Pancreas (tissue), 10 donors: ENCODE measurements around the gene RRN3. TPM values are rescaled to one million over a fixed set of nuclear protein-coding genes. Genes with fewer than 3 reads are reported as not detected.
A peak's percentile ranks its signal among the peaks of the same experiment; 100 is the strongest.
"Not testable (repeated sequence)": the region's sequence is repeated elsewhere in the genome, so short reads cannot be mapped to it uniquely, and the experiment has no call there.

Experiments used
- ATAC-seq, 4 donors: fragments of 200-7000 bp; cut with Tn5 transposase; one replicate each; pipeline versions ENCODE4 v1.8.0 to v1.9.1; 2020; ENCODE audit warnings: mild to moderate bottlenecking in 4 of 4, moderate library complexity in 4 of 4
- DNase-seq, 6 donors: peaks; one replicate each; pipeline ENCODE4 v3.0.0-alpha.2; 2020
- FAIRE-seq: peaks from 2 replicates; lab custom pipeline; 2012; peaks lifted over from hg19 to GRCh38; lab: Jason Lieb, UNC
- H3K27ac ChIP-seq, 4 donors: fragments of 200-600 bp; sonication (generic); 1 replicate in 3 of 4; 2 replicates in 1 of 4; pipeline versions ENCODE4 v1.5.0 to v1.8.0; 2020
- H3K27me3 ChIP-seq, 4 donors: fragments of 200-600 bp; one replicate each; pipeline ENCODE4 v1.8.0; 2021
- H3K36me3 ChIP-seq, 3 donors: fragments of 200-600 bp; sonication (generic) in 1 of 3; one replicate each; pipeline versions ENCODE4 v1.5.0 to v1.8.0; 2020 to 2021
- H3K4me1 ChIP-seq, 3 donors: fragments of 200-600 bp; one replicate each; pipeline ENCODE4 v1.8.0; 2021
- H3K4me3 ChIP-seq, 4 donors: fragments of 200-600 bp; sonication (generic) in 2 of 4; one replicate each; pipeline versions ENCODE4 v1.5.0 to v1.8.0; 2020 to 2021
- H3K9me3 ChIP-seq, 4 donors: fragments of 200-600 bp; one replicate each; pipeline ENCODE4 v1.8.0; 2021
- CTCF ChIP-seq, 4 donors: fragments of 200-600 bp; sonication (generic) in 3 of 4; IDR thresholded peaks; one replicate each; pipeline versions ENCODE4 v1.5.0 to v1.8.0; 2021; ENCODE audit warnings: antibody characterized with exemption in 4 of 4
- WGBS, 2 donors: extraction: QIAGEN DNeasy Blood & Tissue Kit; methylation state at CpG; one replicate each; pipeline ENCODE4 v1.1.7; 2013; 5-methylcytosine and 5-hydroxymethylcytosine counted together
- intact Hi-C, 3 donors: fragments of 100-400 bp; cut with DNase I; formaldehyde crosslinking; loops; one replicate each; pipeline versions ENCODE4 v1.11.1 to v1.14.2; 2022
- polyA plus RNA-seq, 2 donors: library from polyadenylated mRNA; stranded (reverse); fragments of 200-250 nt; gene quantifications; one replicate each; pipeline ENCODE4 v1.2.3, GENCODE V29; 2013
- total RNA-seq, 6 donors: library from RNA; stranded (reverse); fragmentation: NEBNext Ultra II Directional in 4 of 6; extraction: Animal tissue kit (Norgen Biotek cat#: 25700) in 4 of 6; gene quantifications; one replicate each; pipeline versions ENCODE4 v1.2.1 to v1.2.4, GENCODE V29; 2021 to 2023
- donor health status: healthy with polysubstance abuse.
- donor health status: DM: no; HTN: no; CAD: no; lungs with moderate emphysema.
- donor health status: DM: no; HTN: no; CAD: no.
- donor health status: control.
- donor health status: control.
- donor health status: Bipolar disorder and iron deficiency.
- donor health status: DM: yes; HTN: yes; CAD: no.
- donor health status: DM: no; HTN: no; CAD: no.
- donor health status: DM: no; HTN: no; CAD: no.
- donor health status: DM: yes; HTN: yes; CAD: no.

The RRN3 gene
- 10 to 100 TPM in 4 of 6 donors, 1 to 10 TPM in 2; 7.1 to 12.1 (median 10.6) TPM for total RNA-seq
- polyA plus RNA-seq = 10 to 100 TPM in 1 of 2 donors, 1 to 10 TPM in 1; 6.2 to 12.7 TPM

- intact Hi-C loops, H3K36me3 ChIP-seq, H3K4me1 ChIP-seq, H3K27me3 ChIP-seq, H3K9me3 ChIP-seq, FAIRE-seq: not testable (repeated sequence)
- 2 to 3% methylated on average over 51 to 56 of the region's 56 CpGs for WGBS, 2 donors
- Histone ChIP-seq H3K27ac (peak within 1 kb of the TSS; percentile 40 to 64 (median 50)), H3K4me3 (peak within 1 kb of the TSS; percentile 24 to 59 (median 52))
- DNase-seq = peak; percentile 90 to 97 (median 94)
- ATAC-seq = peak; percentile 100
These were observed at the start of gene RRN3 for GRCh38 chr16:15093955-15094827. TSS of gene RRN3 (minus strand) at chr16:15094272. CDS start at chr16:15094233, 39 bp downstream.

GRCh38 chr16:15143601-15144091 is 49.6 kb upstream of the RRN3 start:
- H3K9me3 ChIP-seq, FAIRE-seq, H3K27ac ChIP-seq, H3K36me3 ChIP-seq, intact Hi-C loops, ATAC-seq, H3K4me1 ChIP-seq, H3K4me3 ChIP-seq, H3K27me3 ChIP-seq: not testable (repeated sequence)
- 73 to 78% methylated on average over 21 to 26 of the region's 26 CpGs for WGBS, 2 donors
- DNase-seq = peak in 3 of 6 donors; percentile 7 to 62 (median 8)

GRCh38 chr16:15142891-15143600 is 49.0 kb upstream of the RRN3 start:
- H3K36me3 ChIP-seq, intact Hi-C loops, H3K27ac ChIP-seq, H3K9me3 ChIP-seq, H3K4me1 ChIP-seq, H3K4me3 ChIP-seq, H3K27me3 ChIP-seq, FAIRE-seq: not testable (repeated sequence)
- DNase-seq = peak in 2 of 6 donors; percentile 3 to 8
- peak in 2 of 4 donors; percentile 5 to 9 for ATAC-seq
- 76 to 86% methylated on average over 8 to 25 of the region's 26 CpGs for WGBS, 2 donors

GRCh38 chr16:15142107-15142890 is 48.2 kb upstream of the RRN3 start:
- H3K9me3 ChIP-seq, H3K27me3 ChIP-seq, intact Hi-C loops, H3K4me3 ChIP-seq, H3K27ac ChIP-seq, FAIRE-seq, H3K36me3 ChIP-seq, H3K4me1 ChIP-seq: not testable (repeated sequence)
- WGBS, 2 donors = 86 to 91% methylated on average over 12 to 19 of the region's 27 CpGs
- DNase-seq (peak in 4 of 6 donors; percentile 1 to 48 (median 7)), ATAC-seq (peak in 2 of 4 donors; percentile 13 to 14)

GRCh38 chr16:15141586-15141985 is 47.5 kb upstream of the RRN3 start:
- peak in 3 of 6 donors; percentile 5 to 48 (median 8) for DNase-seq
- H3K27ac ChIP-seq = no peak overlapping the region
- no peak for ATAC-seq
- H3K4me3 ChIP-seq = no peak overlapping the region
- no peaks in the 10 kb centered on the region for H3K9me3 ChIP-seq
- no peak for FAIRE-seq
- H3K4me1 ChIP-seq = no peaks in the 10 kb centered on the region
- WGBS, 2 donors = 91 to 92% methylated on average over 10 to 12 of the region's 15 CpGs
- H3K36me3 ChIP-seq = no peaks in the 10 kb centered on the region
- TF ChIP-seq CTCF (IDR thresholded peaks at IDR 0.05) = no peak
- intact Hi-C loops = no loop called here
- no peaks in the 10 kb centered on the region for H3K27me3 ChIP-seq

- H3K9me3 ChIP-seq, H3K27me3 ChIP-seq, FAIRE-seq, H3K4me1 ChIP-seq, H3K36me3 ChIP-seq, H3K27ac ChIP-seq, H3K4me3 ChIP-seq, intact Hi-C loops: not testable (repeated sequence)
- 84 to 88% methylated on average over 16 to 30 of the region's 30 CpGs for WGBS, 2 donors
- ATAC-seq (peak in 2 of 4 donors; percentile 29 to 37), DNase-seq (peak in 4 of 6 donors; percentile 11 to 71 (median 22))
These were observed 46.6 kb upstream of the RRN3 start for GRCh38 chr16:15140444-15141365.

- H3K9me3 ChIP-seq = not testable (repeated sequence)
These were observed 43.4 kb upstream of the RRN3 start for GRCh38 chr16:15137514-15137913.

GRCh38 chr16:15135483-15136360 is 41.6 kb upstream of the RRN3 start:
- FAIRE-seq, H3K4me1 ChIP-seq, intact Hi-C loops, H3K36me3 ChIP-seq, H3K4me3 ChIP-seq, H3K27ac ChIP-seq, H3K27me3 ChIP-seq, H3K9me3 ChIP-seq: not testable (repeated sequence)
- ATAC-seq = peak in 1 of 4 donors; percentile 14
- 93 to 94% methylated on average over 27 to 44 of the region's 50 CpGs for WGBS, 2 donors
- peak in 1 of 6 donors; percentile 10 for DNase-seq

More at GRCh38 chr16:15137514-15137913, 43.4 kb upstream of the RRN3 start:
- FAIRE-seq, intact Hi-C loops, H3K4me1 ChIP-seq, H3K36me3 ChIP-seq, H3K27me3 ChIP-seq, H3K27ac ChIP-seq, H3K4me3 ChIP-seq, ATAC-seq: not testable (repeated sequence)
- DNase-seq = peak in 3 of 6 donors; percentile 14 to 66 (median 15)
- 88 to 89% methylated on average over 7 to 14 of the region's 15 CpGs for WGBS, 2 donors
